Brain microvascular endothelial cell (primary cell): Measurements from ENCODE around the gene PDIA4.
A peak's percentile ranks its signal among the peaks of the same experiment; 100 is the strongest.

Experiments
- DNase-seq: peaks from one replicate; pipeline ENCODE4 v3.0.0-alpha.2; 2020
- H3K27ac ChIP-seq: fragments of 250-450 bp; sonication (Bioruptor Pico); 2 replicates; pipeline ENCODE4 v1.5.1; 2020; ENCODE audit warnings: mild to moderate bottlenecking, moderate library complexity
- H3K27me3 ChIP-seq: fragments of 250-450 bp; sonication (Bioruptor Pico); replicated peaks from 2 replicates; pipeline ENCODE4 v1.5.1; 2020; ENCODE audit warnings: mild to moderate bottlenecking
- H3K36me3 ChIP-seq: fragments of 250-450 bp; sonication (Bioruptor Pico); replicated peaks from 2 replicates; pipeline ENCODE4 v1.5.1; 2020; ENCODE audit warnings: mild to moderate bottlenecking
- H3K4me3 ChIP-seq: 2 replicates; pipeline ENCODE4 v1.5.1; 2011; ENCODE audit warnings: low read depth, mild to moderate bottlenecking, control low read depth, low read length, moderate library complexity
- in situ Hi-C: cut with HindIII; loops from 2 replicates; pipeline ENCODE4 v1.10.0; 2017; ENCODE audit warnings: low sequenced_read_pairs, low pct_ligation_motif_present
- TF ChIP-seq, protein P1 (sequence below): IDR thresholded peaks from 2 replicates; pipeline ENCODE4 v1.5.1; 2011; ENCODE audit warnings: low read depth, mild to moderate bottlenecking, moderate library complexity, low read length, control low read depth, inconsistent platforms; ENCODE audit errors: missing control alignments

PDIA4 gene

DNA sequence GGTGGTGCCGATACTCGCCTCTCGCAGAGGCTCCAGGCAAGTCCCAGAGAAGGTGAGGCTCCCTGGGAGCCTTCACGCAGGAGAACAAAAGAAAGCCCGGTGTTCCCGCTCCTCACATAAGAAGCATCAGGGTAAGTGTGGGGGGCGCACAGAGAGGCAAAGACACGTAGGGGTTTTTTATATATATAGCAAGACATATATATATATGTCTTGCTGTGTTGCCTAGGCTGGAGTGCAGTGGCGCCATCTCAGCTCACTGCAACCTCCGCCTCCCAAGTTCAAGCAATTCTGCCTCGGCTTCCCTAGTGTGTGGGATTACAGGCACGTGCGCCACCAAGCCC, 61.3 kb downstream of the PDIA4 start:
- H3K27me3 ChIP-seq, result no peaks in the 10 kb centered on the region
- no peak for DNase-seq
- TF ChIP-seq, protein P1, sequence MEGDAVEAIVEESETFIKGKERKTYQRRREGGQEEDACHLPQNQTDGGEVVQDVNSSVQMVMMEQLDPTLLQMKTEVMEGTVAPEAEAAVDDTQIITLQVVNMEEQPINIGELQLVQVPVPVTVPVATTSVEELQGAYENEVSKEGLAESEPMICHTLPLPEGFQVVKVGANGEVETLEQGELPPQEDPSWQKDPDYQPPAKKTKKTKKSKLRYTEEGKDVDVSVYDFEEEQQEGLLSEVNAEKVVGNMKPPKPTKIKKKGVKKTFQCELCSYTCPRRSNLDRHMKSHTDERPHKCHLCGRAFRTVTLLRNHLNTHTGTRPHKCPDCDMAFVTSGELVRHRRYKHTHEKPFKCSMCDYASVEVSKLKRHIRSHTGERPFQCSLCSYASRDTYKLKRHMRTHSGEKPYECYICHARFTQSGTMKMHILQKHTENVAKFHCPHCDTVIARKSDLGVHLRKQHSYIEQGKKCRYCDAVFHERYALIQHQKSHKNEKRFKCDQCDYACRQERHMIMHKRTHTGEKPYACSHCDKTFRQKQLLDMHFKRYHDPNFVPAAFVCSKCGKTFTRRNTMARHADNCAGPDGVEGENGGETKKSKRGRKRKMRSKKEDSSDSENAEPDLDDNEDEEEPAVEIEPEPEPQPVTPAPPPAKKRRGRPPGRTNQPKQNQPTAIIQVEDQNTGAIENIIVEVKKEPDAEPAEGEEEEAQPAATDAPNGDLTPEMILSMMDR, result no peak
- no peaks in the 10 kb centered on the region for H3K36me3 ChIP-seq
- H3K27ac ChIP-seq, result no peak overlapping the region
- H3K4me3 ChIP-seq, result no peak overlapping the region
- in situ Hi-C loops, result no loop called here

DNA sequence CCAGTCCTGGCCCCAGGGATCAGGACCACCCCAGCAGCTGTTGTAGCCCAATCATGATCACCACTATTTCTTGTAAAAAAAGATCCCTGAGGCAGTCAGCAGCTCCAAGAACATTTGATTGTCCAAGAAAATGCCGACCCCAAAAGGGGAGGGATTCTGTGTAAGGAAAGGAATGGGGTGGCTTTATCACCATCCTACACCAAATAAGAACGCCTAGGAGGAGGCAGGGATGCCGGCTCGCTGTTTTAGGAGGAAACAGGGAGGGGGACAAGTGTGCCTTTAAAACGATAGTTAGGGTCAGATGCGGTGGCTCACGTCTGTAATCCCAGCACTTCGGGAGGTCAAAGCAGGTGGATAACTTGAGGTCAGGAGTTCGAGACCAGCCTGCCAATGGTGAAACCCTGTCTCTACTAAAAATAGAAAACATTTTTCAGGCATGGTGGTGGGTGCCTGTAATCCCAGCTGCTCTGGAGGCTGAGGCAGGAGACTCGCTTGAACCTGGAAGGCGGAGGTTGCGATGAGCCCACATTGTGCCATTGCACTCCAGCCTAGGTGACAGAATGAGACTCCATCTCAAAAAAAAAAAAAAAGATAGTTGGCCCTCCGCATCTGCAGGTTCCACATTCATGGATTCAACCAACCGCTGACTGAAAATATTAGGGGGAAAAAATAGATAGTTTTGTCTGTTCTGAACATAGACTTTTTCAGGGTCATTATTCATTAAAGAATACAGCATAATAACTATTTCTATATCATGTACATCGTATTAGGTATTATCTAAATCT, 63.6 kb downstream of the PDIA4 start:
- Histone ChIP-seq H3K27me3 (no peaks in the 10 kb centered on the region), H3K36me3 (no peaks in the 10 kb centered on the region), H3K4me3 (peak overlapping the region; percentile 54), H3K27ac (no peak overlapping the region)
- DNase-seq, result no peak
- in situ Hi-C loops, result no loop called here
- TF ChIP-seq, protein P1, result no peak

DNA sequence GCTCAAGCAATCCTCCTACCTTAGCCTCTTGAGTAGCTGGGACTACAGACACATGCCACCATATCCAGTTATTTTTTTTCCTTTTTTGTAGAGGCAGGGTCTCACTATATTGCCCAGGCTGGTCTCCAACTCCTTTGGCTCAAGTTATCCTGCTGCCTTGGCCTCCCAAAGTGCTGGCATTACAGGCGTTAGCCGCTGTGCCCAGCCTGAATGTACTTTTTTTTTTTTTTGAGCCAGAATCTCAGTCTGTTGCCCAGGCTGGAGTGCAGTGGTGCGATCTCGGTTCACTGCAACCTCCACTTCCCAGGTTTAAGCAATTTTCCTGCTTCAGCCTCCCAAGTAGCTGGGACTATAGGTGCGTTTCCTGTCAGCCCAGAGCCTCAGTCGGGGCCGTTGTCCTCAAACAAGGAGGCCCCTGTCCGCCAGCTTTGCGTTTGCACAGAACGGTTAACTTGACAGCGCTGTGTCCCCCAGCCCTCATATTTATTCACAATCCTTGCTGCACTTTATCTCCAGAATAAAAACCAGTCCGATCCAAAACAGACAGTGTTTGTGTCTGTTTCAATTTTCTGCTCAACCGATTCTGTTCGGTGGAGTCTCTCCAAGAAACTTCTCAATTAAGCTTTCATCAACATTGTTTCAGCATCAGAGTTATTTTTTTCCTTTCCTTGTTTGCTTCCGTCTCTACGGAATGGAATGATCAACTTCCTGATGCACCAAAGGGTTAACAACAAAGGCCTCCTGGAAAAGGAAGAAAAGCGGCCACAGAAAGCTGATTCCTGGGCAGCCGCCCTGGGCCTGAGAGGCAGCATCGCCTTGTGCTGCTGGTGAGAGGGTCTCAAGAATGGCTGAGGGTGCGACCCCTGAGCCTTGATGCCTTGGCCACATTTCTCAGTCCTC, 64.5 kb downstream of the PDIA4 start:
- TF ChIP-seq, protein P1, result no peak
- Histone ChIP-seq H3K27ac (no peak overlapping the region), H3K27me3 (no peaks in the 10 kb centered on the region), H3K36me3 (no peaks in the 10 kb centered on the region), H3K4me3 (peak overlapping the region; percentile 54)
- peak; percentile 7 for DNase-seq
- in situ Hi-C loops, result no loop called here

DNA sequence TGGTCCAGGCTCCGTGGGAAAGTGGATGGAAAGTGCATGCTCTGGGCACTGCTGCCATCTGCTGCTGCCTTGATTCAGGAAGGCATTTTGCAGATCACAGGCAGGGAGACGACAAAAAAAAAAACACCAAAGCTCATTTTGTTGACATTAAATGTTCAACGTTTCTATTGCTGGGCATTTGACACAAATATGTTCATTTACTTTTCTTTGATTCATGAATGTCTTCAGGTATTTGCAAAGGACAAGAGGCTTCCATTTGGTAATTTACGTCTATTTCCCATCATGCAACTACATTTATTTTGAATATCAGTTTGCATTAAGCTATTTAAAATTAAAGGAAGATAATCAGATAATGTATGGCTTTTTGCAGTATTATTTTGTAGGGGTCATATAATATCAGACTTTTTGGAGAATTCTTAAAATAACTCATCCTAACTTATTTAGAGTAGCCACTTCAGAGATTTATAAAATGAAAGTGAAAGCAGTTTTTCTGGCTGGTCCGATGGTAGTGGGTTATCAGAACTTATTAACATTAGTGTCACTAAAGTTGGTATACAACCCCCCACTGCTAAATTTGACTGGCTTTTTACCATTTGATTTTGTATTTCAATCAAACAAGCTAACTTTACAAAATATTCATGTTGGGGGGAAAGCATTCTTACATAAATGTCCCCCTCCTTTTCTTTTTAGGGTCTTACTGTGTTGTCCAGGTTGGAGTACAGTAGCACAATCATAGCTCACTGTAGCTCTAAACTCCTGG, 65.3 kb downstream of the PDIA4 start:
- DNase-seq, result peak; percentile 51
- H3K36me3 ChIP-seq, result no peaks in the 10 kb centered on the region
- in situ Hi-C loops, result no loop called here
- TF ChIP-seq, protein P1, result peak; percentile 83
- H3K27ac ChIP-seq, result peak overlapping the region; percentile 89
- peak overlapping the region; percentile 63 for H3K4me3 ChIP-seq
- H3K27me3 ChIP-seq, result no peaks in the 10 kb centered on the region

DNA sequence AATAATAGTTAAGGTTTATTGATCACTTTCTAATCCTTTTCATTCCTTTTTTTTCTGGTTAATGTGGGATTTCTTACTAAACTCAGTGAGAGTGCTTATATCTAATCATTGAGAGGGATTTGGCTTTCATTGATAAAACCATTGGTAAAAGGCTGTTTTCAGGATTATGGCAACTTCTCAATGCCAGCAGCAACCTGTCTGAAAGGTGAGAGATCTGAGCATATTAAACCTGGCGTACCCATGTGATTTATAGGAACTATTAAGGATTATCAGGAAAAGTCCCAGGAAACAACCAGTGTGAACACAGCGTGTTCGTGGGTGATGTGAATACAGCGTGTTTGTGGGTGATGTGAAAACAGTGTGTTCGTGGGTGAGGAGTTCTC, 65.9 kb downstream of the PDIA4 start:
- no peaks in the 10 kb centered on the region for H3K27me3 ChIP-seq
- H3K4me3 ChIP-seq, result peak overlapping the region; percentile 63
- in situ Hi-C loops, result no loop called here
- H3K27ac ChIP-seq, result no peak overlapping the region
- TF ChIP-seq, protein P1, result no peak
- H3K36me3 ChIP-seq, result no peaks in the 10 kb centered on the region
- no peak for DNase-seq
